RKO (cell line): ENCODE results near the gene MAN1A1.

Experiments used
- DNase-seq: peaks from one replicate; pipeline ENCODE4 v3.0.0-alpha.2; 2016; ENCODE audit warnings: low spot score

The MAN1A1 gene

DNA sequence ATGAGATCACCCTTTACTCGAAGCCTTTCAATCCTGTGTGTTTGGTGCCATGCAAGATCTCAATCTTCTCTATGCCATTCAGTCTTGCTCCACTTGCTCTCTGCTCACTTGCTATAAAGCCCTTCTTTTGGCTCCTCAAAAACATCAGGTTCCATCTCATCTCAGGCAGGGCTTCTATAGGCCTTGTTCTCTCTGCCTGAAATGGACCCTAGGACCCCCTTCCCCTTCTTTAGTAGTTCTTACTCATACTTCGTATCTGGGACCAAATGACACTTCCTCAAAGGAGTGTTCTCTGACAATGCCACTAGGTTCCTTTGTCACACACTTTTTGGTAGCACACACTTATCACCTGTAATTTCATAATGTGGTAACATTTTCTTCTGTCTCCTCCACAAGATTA is 154.4 kb downstream of the MAN1A1 start:
- no peak for DNase-seq

GRCh38 chr6:119193707-119194106 is 155.9 kb downstream of the MAN1A1 start:
- DNase-seq, result no peak

DNA sequence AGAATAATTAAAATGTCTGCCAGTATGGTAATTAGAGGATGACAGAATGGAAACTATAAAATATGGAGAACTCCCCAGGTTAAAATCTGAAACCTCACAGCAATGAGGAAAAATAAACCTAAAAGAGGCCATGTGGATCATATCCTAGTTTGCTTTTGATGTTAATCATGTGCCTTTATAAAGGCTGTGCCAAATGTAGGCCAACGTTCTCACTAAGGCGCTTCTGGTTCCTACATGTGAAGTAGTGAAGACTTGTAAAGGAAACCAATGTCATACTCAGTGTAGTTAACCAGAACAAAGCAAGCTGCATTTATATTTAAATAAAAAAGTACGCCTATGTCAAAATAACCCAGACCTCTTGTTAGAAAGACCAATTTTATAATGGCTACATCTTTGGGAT is 157.4 kb downstream of the MAN1A1 start:
- DNase-seq, result no peak

GRCh38 chr6:119190176-119190575 is 159.4 kb downstream of the MAN1A1 start:
- DNase-seq, result no peak

- no peak for DNase-seq
Observed at GRCh38 chr6:119189498-119189897, 160.1 kb downstream of the MAN1A1 start.

- no peak for DNase-seq
Observed at GRCh38 chr6:119187596-119187995, 162.0 kb downstream of the MAN1A1 start.

DNA sequence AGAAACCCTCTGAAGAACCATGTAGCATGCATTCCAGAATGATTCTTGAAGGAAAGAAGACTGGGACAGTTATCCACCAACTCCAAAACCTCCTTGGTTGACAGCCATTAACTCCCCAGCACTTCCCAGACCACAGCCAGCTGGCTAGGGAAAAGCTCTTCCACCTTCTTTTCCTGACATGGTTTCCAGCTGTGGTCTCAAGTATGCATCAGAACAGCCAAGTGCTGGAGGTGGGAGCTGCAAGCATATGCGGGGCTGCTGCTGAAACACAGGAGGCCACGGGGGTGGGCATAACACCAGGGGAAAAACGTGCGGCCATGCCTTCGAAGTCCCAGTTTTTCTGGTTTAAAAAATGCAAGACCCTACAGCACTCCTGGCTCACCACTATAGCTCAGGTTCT is 163.1 kb downstream of the MAN1A1 start:
- DNase-seq, result no peak

- DNase-seq, result no peak
Observed at GRCh38 chr6:119184008-119184648, 165.4 kb downstream of the MAN1A1 start.

DNA sequence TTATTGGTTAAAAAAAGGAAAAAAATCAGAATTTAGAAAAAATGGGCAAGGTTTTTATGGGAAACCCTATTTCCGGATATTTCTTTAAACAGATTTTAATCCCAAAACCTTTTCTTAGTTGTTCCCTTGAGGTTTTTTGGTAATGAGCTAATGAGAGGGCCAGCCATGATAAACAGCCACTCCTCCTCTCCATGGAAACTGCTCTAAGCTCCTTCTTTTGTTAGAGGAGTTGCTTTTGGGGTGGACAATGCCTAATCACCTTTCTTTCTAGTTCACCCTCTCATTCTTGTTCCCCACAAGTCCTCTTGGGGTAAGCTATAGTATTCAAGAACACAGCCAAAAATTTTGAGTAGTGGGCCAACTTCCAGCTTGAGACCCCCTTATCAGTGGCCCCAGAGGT is 166.1 kb downstream of the MAN1A1 start:
- DNase-seq, result no peak

GRCh38 chr6:119182875-119183274 is 166.7 kb downstream of the MAN1A1 start:
- no peak for DNase-seq

DNA sequence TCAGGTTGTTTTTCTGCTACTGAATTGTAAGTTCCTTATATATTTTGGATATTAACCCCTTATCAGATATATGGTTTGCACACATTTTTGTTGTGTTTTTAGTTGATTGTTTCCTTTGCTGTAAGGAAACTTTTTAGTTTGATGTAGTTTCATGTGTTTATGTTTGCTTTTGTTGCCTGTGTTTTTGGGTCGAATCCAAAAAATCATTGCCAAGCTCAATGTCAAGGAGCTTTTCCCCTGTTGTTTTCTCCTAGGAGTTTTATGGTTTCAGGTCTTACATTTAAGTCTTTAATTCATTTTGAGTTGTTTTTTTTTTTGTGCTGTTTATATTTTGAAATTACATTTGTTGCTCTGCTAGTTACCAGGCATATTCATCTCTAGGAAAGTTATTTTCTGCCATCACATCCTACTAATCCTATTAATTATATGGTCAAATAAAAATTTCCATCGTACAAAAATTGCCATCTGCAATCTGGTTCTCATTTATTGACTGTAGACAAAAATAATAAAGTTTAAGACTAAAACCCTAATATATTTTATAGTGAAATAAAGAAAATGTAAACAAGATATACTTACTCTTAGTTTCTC is 167.3 kb downstream of the MAN1A1 start:
- no peak for DNase-seq

DNA sequence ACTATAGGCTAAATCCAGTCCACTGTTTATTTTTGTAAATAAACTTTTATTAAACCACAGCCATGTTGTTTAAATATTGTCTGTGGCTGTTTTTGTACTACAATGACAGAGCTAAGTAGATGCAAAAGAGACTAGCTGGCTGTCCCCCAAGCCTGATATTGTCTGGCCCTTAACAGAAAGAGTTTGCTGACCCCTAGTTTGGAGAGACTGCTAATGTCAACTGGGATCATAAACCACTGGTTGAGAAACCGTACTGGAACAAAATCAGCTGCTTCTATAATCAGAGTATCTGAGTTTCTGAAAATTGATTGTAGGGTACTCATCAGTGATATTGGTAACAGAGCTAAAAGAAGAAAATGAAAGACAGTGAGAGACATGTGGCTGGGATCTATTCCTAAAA is 168.5 kb downstream of the MAN1A1 start:
- no peak for DNase-seq

DNA sequence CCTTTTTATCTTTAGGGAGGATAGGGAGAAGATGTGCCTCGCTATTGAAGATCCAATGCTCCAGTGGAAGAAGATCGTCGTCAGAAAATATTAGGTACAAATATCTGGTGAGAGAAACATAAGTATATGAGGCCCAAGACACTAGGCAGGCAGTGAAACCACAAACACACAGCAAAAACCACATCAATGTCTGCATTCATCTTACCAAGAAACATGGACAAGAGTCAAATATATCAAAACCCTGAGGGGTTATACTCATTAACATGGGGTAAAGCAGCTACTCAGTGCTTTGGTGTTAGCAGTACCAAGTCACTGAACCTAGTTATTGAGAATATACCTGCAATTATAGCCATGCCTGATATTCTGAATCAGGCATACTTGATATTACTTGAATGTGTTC is 169.7 kb downstream of the MAN1A1 start:
- DNase-seq, result no peak

- DNase-seq, result no peak
Observed at GRCh38 chr6:119179062-119179461, 170.5 kb downstream of the MAN1A1 start.

DNA sequence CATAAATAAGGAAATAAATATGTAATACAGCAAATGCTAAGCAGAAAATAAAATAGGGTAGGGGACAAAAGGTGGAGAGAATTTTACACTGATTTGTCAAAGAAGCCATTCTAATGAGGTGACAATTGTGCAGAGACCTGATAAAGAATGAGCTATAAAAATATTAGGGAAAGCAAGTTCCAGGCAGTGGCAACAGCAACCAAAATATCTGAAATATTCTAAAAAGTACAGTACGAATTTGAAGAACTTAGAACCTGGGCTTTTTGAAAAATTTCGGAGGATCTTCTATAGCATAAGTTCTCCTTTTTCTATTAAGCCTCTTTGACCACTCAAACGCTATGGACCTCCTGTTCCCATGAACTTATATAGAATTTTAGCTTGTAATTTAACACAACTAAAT is 173.1 kb downstream of the MAN1A1 start:
- no peak for DNase-seq

DNA sequence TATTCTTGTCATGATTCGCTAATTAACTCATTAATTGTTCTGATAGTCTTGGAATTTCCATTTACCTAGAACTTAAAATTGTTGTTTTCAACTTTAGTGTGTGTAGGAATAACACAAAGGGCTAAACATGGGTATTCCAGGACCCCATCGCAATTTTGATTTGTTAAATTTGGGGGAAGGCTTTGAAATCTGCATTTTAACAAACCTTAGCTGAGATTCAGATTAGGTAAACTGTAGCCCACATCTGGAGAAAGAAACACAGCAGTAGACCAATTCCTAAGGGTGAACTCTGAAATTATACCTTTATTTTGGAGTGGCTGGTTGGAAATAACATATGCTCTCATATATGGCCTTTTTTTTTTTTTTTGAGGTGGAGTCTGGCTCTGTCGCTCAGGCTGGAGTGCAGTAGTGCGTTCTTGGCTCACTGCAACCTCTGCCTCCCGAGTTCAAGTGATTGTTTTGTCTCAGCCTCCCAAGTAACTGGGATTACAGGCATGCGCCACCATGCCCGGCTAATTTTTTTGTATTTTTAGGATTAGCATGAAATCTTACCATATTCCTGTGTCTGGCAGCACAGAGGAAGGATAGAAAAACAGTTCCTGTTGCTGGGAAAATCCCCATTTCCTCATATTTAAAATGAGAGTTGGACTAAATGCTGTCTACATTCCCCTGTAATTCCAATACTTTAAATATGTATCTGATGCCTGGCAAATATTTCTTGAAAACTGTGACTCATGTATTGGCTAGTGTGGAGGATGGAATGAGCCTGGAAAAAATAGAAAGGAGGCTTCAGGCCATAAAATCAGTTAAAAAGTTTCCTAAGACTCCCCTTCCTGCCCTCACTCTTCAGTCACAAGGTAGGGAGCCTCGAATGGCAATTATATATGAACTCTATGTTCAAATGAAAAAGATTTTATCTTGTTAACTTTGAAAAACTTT is 174.4 kb downstream of the MAN1A1 start:
- no peak for DNase-seq

GRCh38 chr6:119174085-119174445 is 175.5 kb downstream of the MAN1A1 start:
- DNase-seq, result no peak

DNA sequence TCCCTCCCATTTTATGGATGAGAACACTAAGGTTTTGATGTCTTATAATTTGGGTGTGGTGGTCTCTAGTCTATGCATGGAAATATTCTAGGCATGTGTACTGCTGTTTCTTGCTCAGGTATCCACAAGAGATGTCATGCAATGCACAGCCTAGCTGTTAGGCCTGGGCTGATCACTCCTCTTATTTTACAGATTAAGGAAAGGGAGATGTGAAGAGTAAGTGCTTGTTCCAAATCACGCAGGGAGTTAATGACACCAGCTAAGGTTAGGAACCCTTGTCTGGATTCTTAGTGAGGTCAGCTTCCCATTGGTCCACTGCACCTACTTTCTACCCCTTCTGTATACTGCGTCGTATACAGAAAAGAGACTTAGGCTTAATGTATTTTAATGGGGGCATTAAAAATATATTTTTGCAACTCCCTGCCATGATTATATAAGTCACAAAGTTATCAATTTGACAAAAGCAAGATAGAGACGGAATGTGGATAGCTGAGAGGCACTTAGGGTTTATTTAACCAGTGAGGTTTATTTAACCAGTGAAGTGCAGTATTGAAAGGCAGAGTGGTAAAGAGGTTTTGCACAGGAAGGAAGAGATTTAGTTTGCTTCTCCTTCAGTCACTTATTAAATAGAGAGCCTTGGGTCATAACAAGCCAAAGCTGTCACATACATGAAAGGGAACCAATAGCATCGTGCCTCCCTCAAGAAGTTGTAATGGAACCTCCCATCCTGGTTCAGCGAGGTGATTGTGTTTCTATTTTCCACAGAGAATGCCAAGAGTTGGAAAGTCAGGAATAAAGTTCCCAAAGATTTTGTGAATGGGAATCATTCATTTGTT is 176.1 kb downstream of the MAN1A1 start:
- DNase-seq, result no peak

DNA sequence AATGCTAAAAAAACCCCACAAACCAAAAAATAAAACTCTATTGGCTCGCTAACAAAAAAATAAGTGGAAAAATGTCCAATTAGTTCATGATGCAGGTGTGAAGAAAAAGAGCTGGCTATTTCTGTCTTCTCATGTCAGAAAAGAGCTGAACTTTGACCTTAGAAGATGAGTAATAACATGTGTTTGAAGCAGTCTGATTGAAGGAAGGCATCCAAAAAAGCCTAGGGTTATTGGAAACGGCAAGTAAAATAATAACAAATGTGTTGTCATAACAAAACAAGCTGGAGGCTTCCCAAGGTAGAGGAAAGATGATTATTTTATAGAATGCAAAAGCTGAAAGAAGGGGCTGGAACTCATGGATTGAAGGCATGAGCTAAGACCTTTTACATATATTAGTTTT is 176.7 kb downstream of the MAN1A1 start:
- no peak for DNase-seq

DNA sequence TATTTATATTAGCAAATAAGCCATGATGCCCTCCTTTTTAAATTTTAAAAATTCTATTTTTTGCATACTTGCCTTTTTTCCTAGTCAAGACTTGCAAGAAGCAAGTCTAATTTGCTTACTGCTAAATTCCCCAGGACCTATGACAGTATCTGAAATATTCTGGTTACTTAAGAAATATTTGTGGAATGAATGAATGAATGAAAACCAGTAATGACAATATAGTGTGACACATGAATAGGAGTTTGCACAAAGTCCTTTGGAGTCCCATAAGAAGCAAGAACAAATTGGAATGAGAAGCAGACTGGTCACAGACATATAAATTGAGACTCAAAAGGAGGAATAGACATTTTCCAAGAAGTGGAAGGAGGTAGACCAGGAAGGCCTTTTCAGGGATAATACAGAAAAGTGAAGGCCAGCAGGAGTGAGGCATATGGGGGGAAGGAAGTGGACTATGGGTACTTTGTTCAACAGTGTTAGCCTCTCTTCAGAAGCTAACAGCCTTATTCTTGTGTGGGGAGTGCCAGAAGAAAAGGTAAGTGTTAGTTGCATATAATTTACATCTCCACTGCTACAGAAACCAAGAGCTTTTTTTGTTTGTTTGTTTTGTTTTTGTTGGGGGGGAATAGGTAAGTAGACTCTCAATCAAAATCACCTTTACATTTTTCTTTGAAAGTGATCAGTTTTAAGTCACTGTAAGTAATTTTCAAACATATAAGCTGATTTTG is 177.5 kb downstream of the MAN1A1 start:
- no peak for DNase-seq

DNA sequence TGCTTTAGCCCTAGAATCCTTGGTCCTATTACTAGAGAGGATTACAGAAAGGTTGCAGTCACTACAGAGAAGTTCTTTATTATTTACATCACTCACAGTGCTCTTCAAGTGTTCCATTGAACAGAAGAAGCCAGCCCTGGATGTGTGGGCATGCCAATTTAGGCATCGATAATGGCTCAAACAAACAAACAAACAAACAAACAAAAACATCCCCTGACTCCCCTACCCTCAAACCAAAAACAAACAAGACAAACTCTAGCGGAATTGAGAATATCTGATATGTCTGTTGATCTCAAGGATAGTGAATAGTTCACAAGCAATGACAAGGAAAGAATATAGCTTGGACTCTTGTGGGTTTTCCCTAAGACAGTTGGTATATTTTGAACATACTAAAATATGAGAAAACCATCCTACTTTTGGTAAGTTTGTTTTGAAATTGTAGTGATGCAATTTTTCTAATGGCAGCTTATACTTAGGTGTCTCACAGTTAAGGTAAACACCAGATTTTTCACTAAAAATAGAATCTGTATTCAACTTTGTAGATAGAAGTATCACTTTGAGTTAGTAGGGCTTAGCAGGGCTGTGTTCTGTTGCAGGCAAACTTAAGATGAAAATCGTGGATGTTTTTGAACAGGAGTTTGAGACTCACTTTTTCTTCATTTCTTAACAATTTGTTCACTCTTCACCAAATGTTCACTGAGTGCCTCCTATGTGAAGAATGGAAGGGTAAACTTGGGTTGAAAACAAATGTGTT is 178.3 kb downstream of the MAN1A1 start:
- no peak for DNase-seq
